ENCODE measurements around the gene DUT. TPM values are rescaled to one million over a fixed set of nuclear protein-coding genes. Genes with fewer than 3 reads are reported as not detected.

DUT gene
- total and polyA plus RNA-seq, 2 of the 8 experiments (the other 6 are each of a cell fraction or from before 2014, with no cell fraction given) = 71.5 to 246 TPM

- no peak overlapping the region for H2BK15ac ChIP-seq (ENCODE audit: low read length)
- no peak overlapping the region for H2BK120ac ChIP-seq (replicated peaks; ENCODE audit: low read depth, low read length)
- H4K5ac ChIP-seq (ENCODE audit: insufficient read length, low read depth, low read length) = no peak overlapping the region
- ChIA-PET POLR2A (ENCODE audit: partially characterized antibody) (no interaction called here), CTCF (ENCODE audit: partially characterized antibody) (interaction anchor here (0.6 to 4.3 kb wide), 5 partner anchors 9 to 185 kb away, joined by 3 to 33 read pairs (median 3); no protein-coding TSS in a partner anchor)
- no peak overlapping the region for H3K23ac ChIP-seq (ENCODE audit: insufficient read length)
- H3K4ac ChIP-seq (replicated peaks; ENCODE audit: insufficient read length, low read depth, low read length) = no peak overlapping the region
- no peak overlapping the region for H4K91ac ChIP-seq (replicated peaks; ENCODE audit: insufficient read length, low read length)
- no peak overlapping the region for H2BK12ac ChIP-seq (ENCODE audit: low read depth, low read length)
- no peak overlapping the region for H2AK5ac ChIP-seq (ENCODE audit: low read depth, low read length)
- no peaks in the 10 kb centered on the region for H3K36me3 ChIP-seq (ENCODE audit: control insufficient read depth in 2 of 4, insufficient read depth in 4 of 4, low read length in 3 of 4)
- no peak overlapping the region for H3K56ac ChIP-seq (replicated peaks; ENCODE audit: insufficient read length, low read depth, low read length)
- no peak overlapping the region for H2BK5ac ChIP-seq (ENCODE audit: low read depth, low read length)
- no peak overlapping the region for H3K4me3 ChIP-seq (ENCODE audit: extremely low read depth in 1 of 4, insufficient read depth in 2 of 4, low read depth in 3 of 4, low read length in 4 of 4)
- H4K8ac ChIP-seq (ENCODE audit: extremely low read depth, insufficient read depth, low read length) = no peak overlapping the region
- no peak overlapping the region for H3K14ac ChIP-seq (ENCODE audit: insufficient read length)
- no peak overlapping the region for H3K18ac ChIP-seq (ENCODE audit: extremely low read depth, low read length)
- 90% methylated on average over 2 of the region's 2 CpGs; no CpG with 5 or more reads in 1 of the 2 experiments for WGBS, 2 experiments (ENCODE audit: extremely low coverage in 1 of 2, insufficient coverage in 1 of 2, insufficient read length in 1 of 2, insufficient replicate concordance in 2 of 2, low coverage in 1 of 2, low lambda C conversion rate in 2 of 2, missing lambda C conversion rate in 1 of 2)
- H3K27me3 ChIP-seq (replicated peaks in 1 of 4; ENCODE audit: control insufficient read depth in 3 of 4, extremely low read depth in 1 of 4, insufficient read depth in 3 of 4, low read length in 3 of 4) = no peaks in the 10 kb centered on the region
- H3K9ac ChIP-seq (replicated peaks in 1 of 4; ENCODE audit: extremely low read depth in 1 of 4, low read depth in 3 of 4, low read length in 3 of 4) = no peak overlapping the region
- no peak overlapping the region for H2AFZ ChIP-seq (ENCODE audit: low read length)
- H3K4me1 ChIP-seq (replicated peaks in 1 of 4; ENCODE audit: control insufficient read depth in 3 of 4, insufficient read depth in 4 of 4, low read length in 3 of 4) = no peaks in the 10 kb centered on the region
- no peak overlapping the region for H3K4me2 ChIP-seq (ENCODE audit: insufficient read depth in 1 of 2, low read depth in 2 of 2, low read length in 2 of 2)
- H3K9me3 ChIP-seq (ENCODE audit: insufficient read depth in 2 of 2, low read depth in 1 of 2, low read length in 1 of 2) = no peaks in the 10 kb centered on the region
- no peak overlapping the region for H2BK20ac ChIP-seq (ENCODE audit: low read length)
- no peaks in the 10 kb centered on the region for H4K20me1 ChIP-seq (replicated peaks in 1 of 2; ENCODE audit: control insufficient read depth in 1 of 2, insufficient read depth in 2 of 2, low read length in 2 of 2)
- H3K79me1 ChIP-seq (ENCODE audit: low read depth, low read length) = no peaks in the 10 kb centered on the region
- no peaks in the 10 kb centered on the region for H3K23me2 ChIP-seq (ENCODE audit: low read depth, low read length)
- no peak for FAIRE-seq
- H3K79me2 ChIP-seq (ENCODE audit: control insufficient read depth in 1 of 2, insufficient read depth in 2 of 2, low read length in 2 of 2) = no peaks in the 10 kb centered on the region
- H3K27ac ChIP-seq (ENCODE audit: low read depth, low read length) = no peak overlapping the region
- DNase-seq (ENCODE audit: low read depth in 1 of 2, low spot score in 2 of 2) = no peak
- TF ChIP-seq POU5F1 (IDR thresholded peaks at IDR 0.05; ENCODE audit: low read depth, low read length) (no peak), MAFK (IDR thresholded peaks at IDR 0.05; ENCODE audit: low read depth, low read length) (no peak), EZH2 (IDR thresholded peaks at IDR 0.05; ENCODE audit: low read depth, low read length, severe bottlenecking) (no peak), YY1 (IDR thresholded peaks at IDR 0.05; ENCODE audit: low read depth, low read length) (no peak), SUZ12 (IDR thresholded peaks at IDR 0.05; ENCODE audit: low read length) (no peak), CREB1 (IDR thresholded peaks at IDR 0.05) (no peak), POLR2A (IDR thresholded peaks at IDR 0.05; ENCODE audit: control extremely low read depth in 1 of 2, low read depth in 2 of 2, low read length in 2 of 2) (no peak), GABPA (IDR thresholded peaks at IDR 0.05; ENCODE audit: borderline replicate concordance, insufficient read depth, low read length) (no peak), BCL11A (IDR thresholded peaks at IDR 0.05; ENCODE audit: low read depth in 2 of 2, low read length in 2 of 2) (no peak), JUN (IDR thresholded peaks at IDR 0.05; ENCODE audit: low read depth, low read length) (no peak), TAF1 (IDR thresholded peaks at IDR 0.05; ENCODE audit: low read depth, low read length) (no peak), SIN3A (conservative IDR thresholded peaks at IDR 0.05 in 1 of 2, IDR thresholded peaks at IDR 0.05 in 1 of 2; ENCODE audit: low read depth in 1 of 2, low read length in 2 of 2) (no peak), RFX5 (IDR thresholded peaks at IDR 0.05; ENCODE audit: borderline replicate concordance, low read depth, low read length) (no peak), RBBP5 (IDR thresholded peaks at IDR 0.05; ENCODE audit: borderline replicate concordance, low read depth, low read length) (no peak), RXRA (IDR thresholded peaks at IDR 0.05; ENCODE audit: insufficient read depth, low read depth, low read length) (no peak), JUND (IDR thresholded peaks at IDR 0.05; ENCODE audit: low read length) (no peak)
These were observed 40.7 kb downstream of the DUT start for GRCh38 chr15:48371961-48372360.

All from H1 (cell line).